Gastrocnemius medialis (tissue), 4 donors: Measurements from ENCODE around the gene COL27A1. TPM values are rescaled to one million over a fixed set of nuclear protein-coding genes. Genes with fewer than 3 reads are reported as not detected.

Source experiments
- ATAC-seq, 2 donors: fragments of 150-250 bp; one replicate each; pipeline ENCODE4 v1.9.1; 2016
- DNase-seq, 2 donors: peaks; one replicate each; pipeline ENCODE4 v3.0.0-alpha.2; 2019
- H3K27ac ChIP-seq, 4 donors: fragments of 200-600 bp; sonication (generic); 1 replicate in 1 of 4; 2 replicates in 3 of 4; pipeline ENCODE4 v1.5.1; 2016 to 2018; ENCODE audit warnings: mild to moderate bottlenecking in 2 of 4, moderate library complexity in 1 of 4
- H3K27me3 ChIP-seq, 3 donors: fragments of 200-600 bp; sonication (generic) in 2 of 3; 1 replicate in 1 of 3; 2 replicates in 2 of 3; pipeline versions ENCODE4 v1.5.1 to v1.6.0; 2016 to 2019; ENCODE audit warnings: mild to moderate bottlenecking in 1 of 3, moderate library complexity in 1 of 3
- H3K36me3 ChIP-seq, 2 donors: fragments of 200-600 bp; sonication (generic) in 1 of 2; one replicate each; pipeline ENCODE4 v1.5.1; 2017 to 2018
- H3K4me1 ChIP-seq, 2 donors: fragments of 200-600 bp; sonication (generic) in 1 of 2; one replicate each; pipeline ENCODE4 v1.5.1; 2016 to 2017; ENCODE audit warnings: mild to moderate bottlenecking in 2 of 2
- H3K4me3 ChIP-seq, 4 donors: fragments of 200-600 bp; sonication (generic) in 3 of 4; 1 replicate in 1 of 4; 2 replicates in 3 of 4; pipeline ENCODE4 v1.5.1; 2016 to 2019; ENCODE audit warnings: mild to moderate bottlenecking in 2 of 4
- H3K9me3 ChIP-seq, 3 donors: fragments of 200-600 bp; sonication (generic) in 2 of 3; 1 replicate in 1 of 3; 2 replicates in 2 of 3; pipeline ENCODE4 v1.5.1; 2016 to 2019
- POLR2A ChIP-seq, 2 donors: fragments of 450-650 bp; IDR thresholded peaks; one replicate each; pipeline ENCODE4 v1.6.1; 2017; ENCODE audit warnings: antibody characterized with exemption in 2 of 2, mild to moderate bottlenecking in 2 of 2, moderate library complexity in 2 of 2
- in situ Hi-C, 4 donors: fragments of 200-750 bp; cut with MboI; loops; one replicate each; pipeline versions ENCODE4 v1.15.0 to v1.8.0; 2017; ENCODE audit warnings: low sequenced_read_pairs in 4 of 4
- intact Hi-C: fragments of 100-400 bp; cut with DNase I; formaldehyde crosslinking; loops from one replicate; pipeline ENCODE4 v1.15.1; 2023; ENCODE audit warnings: low total_unique reads
- total RNA-seq, 4 donors: library from RNA; depleted of rRNA; stranded (reverse); fragments of >200 nt; gene quantifications; one replicate each; pipeline versions ENCODE4 v1.1.0 to v1.2.3, GENCODE V29; 2016
- TF ChIP-seq, protein P1 (sequence below), 5 experiments: fragments of 450-650 bp in 3 of 5; fragments of 200-600 bp in 2 of 5; sonication (generic) in 2 of 5; IDR thresholded peaks in 4 of 5; conservative IDR thresholded peaks in 1 of 5; 1 replicate in 4 of 5; 2 replicates in 1 of 5; pipeline ENCODE4 v1.5.1; 2016 to 2019; ENCODE audit warnings: antibody characterized with exemption in 5 of 5, mild to moderate bottlenecking in 3 of 5, moderate library complexity in 3 of 5

Gene COL27A1
- total RNA-seq, 4 donors from 2014 or later = 0.42 to 1.4 (median 0.95) TPM

DNA sequence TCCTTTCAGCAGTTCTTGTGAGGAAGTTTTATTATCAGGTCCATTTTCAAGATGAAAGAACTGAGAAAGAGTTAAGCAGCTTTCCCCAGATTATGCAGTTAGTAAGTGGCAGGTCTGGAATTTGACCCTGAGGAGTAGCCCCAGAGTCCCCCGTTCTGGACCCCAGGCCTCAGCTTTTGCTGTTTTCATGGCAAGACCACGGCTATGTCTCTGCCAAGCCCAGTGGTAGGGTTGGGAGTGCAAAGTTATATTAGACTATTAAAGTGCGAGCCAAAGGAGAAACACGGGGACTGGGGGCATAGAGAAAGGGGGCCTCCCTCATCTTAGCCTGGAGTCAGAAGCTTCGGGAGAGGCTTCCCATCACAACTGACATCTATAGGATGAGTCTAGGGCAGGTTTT lies 148.2 kb downstream of the COL27A1 start:
- ATAC-seq = no peak
- Histone ChIP-seq H3K27me3 (no peaks in the 10 kb centered on the region), H3K36me3 (no peaks in the 10 kb centered on the region), H3K4me3 (no peak overlapping the region), H3K9me3 (no peaks in the 10 kb centered on the region), H3K27ac (no peak overlapping the region), H3K4me1 (no peaks in the 10 kb centered on the region)
- DNase-seq = no peak
- in situ Hi-C loops (no loop called here), intact Hi-C loops (no loop called here)
- TF ChIP-seq, protein P1, sequence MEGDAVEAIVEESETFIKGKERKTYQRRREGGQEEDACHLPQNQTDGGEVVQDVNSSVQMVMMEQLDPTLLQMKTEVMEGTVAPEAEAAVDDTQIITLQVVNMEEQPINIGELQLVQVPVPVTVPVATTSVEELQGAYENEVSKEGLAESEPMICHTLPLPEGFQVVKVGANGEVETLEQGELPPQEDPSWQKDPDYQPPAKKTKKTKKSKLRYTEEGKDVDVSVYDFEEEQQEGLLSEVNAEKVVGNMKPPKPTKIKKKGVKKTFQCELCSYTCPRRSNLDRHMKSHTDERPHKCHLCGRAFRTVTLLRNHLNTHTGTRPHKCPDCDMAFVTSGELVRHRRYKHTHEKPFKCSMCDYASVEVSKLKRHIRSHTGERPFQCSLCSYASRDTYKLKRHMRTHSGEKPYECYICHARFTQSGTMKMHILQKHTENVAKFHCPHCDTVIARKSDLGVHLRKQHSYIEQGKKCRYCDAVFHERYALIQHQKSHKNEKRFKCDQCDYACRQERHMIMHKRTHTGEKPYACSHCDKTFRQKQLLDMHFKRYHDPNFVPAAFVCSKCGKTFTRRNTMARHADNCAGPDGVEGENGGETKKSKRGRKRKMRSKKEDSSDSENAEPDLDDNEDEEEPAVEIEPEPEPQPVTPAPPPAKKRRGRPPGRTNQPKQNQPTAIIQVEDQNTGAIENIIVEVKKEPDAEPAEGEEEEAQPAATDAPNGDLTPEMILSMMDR (IDR thresholded peaks at IDR 0.05 in 4 of 5, conservative IDR thresholded peaks at IDR 0.05 in 1 of 5) = no peak
- TF ChIP-seq POLR2A (IDR thresholded peaks at IDR 0.05) = no peak

DNA sequence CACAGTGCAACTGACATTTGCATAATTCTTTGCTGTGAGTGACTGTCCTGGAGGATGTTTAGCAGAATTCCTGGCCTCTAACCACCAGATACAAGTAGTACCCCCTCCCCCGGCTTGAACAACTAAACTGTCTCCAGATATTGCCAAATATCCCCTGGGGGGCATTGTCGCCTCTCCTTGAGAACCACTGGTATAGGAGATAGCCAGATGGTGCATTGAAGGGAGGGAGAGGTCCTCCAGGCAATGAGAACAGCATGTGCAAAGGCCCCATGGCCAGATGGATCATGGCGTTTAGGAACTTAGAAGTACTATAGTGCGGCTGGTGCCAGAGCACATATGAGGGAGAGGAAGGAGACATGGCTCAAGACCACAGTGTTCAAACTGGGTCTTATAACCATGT lies 148.6 kb downstream of the COL27A1 start:
- Histone ChIP-seq H3K36me3 (no peaks in the 10 kb centered on the region), H3K9me3 (no peaks in the 10 kb centered on the region), H3K4me3 (no peak overlapping the region), H3K4me1 (no peaks in the 10 kb centered on the region), H3K27me3 (no peaks in the 10 kb centered on the region), H3K27ac (no peak overlapping the region)
- in situ Hi-C loops (no loop called here), intact Hi-C loops (no loop called here)
- no peak for DNase-seq
- TF ChIP-seq, protein P1 (IDR thresholded peaks at IDR 0.05 in 4 of 5, conservative IDR thresholded peaks at IDR 0.05 in 1 of 5) = no peak
- TF ChIP-seq POLR2A (IDR thresholded peaks at IDR 0.05) = no peak
- no peak for ATAC-seq

DNA sequence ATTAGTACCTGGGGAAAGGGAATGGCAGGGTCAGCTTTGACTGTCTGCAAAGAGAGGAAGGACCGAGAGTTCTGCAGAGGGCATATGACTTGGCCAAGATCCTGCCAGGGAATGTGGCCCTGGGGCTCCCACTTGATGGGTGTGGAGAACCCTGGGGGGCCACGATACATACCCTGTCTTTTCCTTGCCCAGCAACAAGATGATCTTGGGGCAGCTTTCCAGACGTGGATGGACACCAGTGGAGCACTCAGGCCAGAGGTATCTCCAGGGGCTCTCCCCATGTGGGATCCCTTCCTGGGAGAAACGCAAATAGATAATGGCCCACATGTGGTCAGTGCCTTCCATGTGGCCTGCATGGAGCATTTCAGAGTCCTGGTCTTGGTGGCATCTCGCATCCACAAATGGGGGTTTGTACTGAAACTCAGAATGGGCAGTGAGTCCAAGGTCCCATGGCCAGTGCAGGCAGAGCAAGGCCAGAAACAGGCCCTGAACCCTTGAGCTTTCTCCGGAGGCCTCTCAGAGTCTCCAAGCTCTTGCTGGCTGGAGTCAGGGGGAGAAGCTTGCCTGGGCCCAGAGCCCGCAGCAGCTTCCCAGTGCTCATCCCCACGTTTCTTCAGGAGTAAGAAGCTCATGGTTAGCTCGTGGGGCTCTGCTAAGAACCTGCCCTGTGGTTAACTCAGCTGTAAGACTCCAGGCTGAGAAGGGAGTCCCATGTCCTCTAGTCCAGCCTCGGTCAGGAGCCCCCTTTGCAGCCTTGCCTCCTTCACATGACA lies 149.3 kb downstream of the COL27A1 start:
- intact Hi-C loops = no loop called here
- no peaks in the 10 kb centered on the region for H3K9me3 ChIP-seq
- DNase-seq = no peak

DNA sequence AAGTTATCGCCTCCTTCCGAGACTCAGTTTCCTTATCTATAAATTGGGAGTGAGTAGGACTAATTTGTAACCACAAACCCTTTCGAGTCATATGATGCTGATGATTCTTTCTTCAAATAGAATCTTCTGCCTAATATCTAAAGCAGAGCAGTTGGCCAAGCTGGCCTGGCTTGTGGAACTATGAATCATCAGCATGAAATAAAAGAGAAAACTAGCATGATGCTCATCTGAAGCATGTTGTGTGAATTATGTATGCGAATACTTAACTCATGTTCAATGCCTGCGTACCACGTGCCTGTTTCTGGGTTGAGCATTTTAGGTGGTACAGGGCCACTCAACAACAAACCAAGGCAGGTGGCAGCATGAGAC lies 152.5 kb downstream of the COL27A1 start:
- Histone ChIP-seq H3K36me3 (no peaks in the 10 kb centered on the region), H3K4me1 (no peaks in the 10 kb centered on the region), H3K27ac (no peak overlapping the region), H3K27me3 (no peaks in the 10 kb centered on the region), H3K9me3 (no peaks in the 10 kb centered on the region), H3K4me3 (no peak overlapping the region)
- intact Hi-C loops (no loop called here), in situ Hi-C loops (no loop called here)
- ATAC-seq = no peak
- DNase-seq = no peak
- no peak for TF ChIP-seq POLR2A (IDR thresholded peaks at IDR 0.05)
- TF ChIP-seq, protein P1 (IDR thresholded peaks at IDR 0.05 in 4 of 5, conservative IDR thresholded peaks at IDR 0.05 in 1 of 5) = no peak

More for the DNA sequence above, 149.3 kb downstream of the COL27A1 start:
- H3K4me3 ChIP-seq = no peak overlapping the region
- in situ Hi-C loops = no loop called here
- H3K27ac ChIP-seq = no peak overlapping the region
- ATAC-seq = no peak
- no peaks in the 10 kb centered on the region for H3K4me1 ChIP-seq
- no peaks in the 10 kb centered on the region for H3K36me3 ChIP-seq
- no peaks in the 10 kb centered on the region for H3K27me3 ChIP-seq
- TF ChIP-seq, protein P1 (IDR thresholded peaks at IDR 0.05 in 4 of 5, conservative IDR thresholded peaks at IDR 0.05 in 1 of 5) = no peak
- no peak for TF ChIP-seq POLR2A (IDR thresholded peaks at IDR 0.05)
